ENCODE data around the gene NRP2. TPM values are rescaled to one million over a fixed set of nuclear protein-coding genes. Genes with fewer than 3 reads are reported as not detected.
A peak's percentile ranks its signal among the peaks of the same experiment; 100 is the strongest.

Gene NRP2
- total and polyA plus RNA-seq, 4 donors, result 3.8 to 17.7 (median 12.2) TPM

DNA sequence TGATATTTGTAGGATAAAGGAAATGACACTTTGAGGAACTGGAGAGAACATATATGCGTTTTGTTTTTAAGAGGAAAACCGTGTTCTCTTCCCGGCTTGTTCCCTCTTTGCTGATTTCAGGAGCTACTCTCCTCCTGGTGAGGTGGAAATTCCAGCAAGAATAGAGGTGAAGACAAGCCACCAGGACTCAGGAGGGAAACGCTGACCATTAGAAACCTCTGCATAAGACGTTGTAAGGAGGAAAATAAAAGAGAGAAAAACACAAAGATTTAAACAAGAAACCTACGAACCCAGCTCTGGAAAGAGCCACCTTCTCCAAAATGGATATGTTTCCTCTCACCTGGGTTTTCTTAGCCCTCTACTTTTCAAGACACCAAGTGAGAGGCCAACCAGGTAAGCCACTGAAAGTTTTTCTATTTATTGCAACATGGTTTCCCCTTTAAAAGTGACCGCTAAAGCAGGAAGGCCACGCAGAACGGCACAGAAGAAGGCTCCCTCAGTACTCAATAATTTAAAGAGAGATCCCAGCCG, 735 bp downstream of the NRP2 start:
- H3K4me1 ChIP-seq (ENCODE audit: control insufficient read depth in 4 of 4, insufficient read depth in 4 of 4, low read length in 3 of 4), result peaks cover 9 to 35% (median 26%) of the 10 kb centered on the region in 4 donors
- no peaks in the 10 kb centered on the region for H3K36me3 ChIP-seq (ENCODE audit: control insufficient read depth in 4 of 4, insufficient read depth in 3 of 4, low read depth in 1 of 4, low read length in 3 of 4)
- peak overlapping the region; percentile 75 to 79 for H3K27ac ChIP-seq (ENCODE audit: low read depth in 1 of 2, low read length in 2 of 2)
- H3K4me3 ChIP-seq (ENCODE audit: low read depth in 1 of 3, low read length in 3 of 3), result peak overlapping the region; percentile 26 to 65 (median 60)
- TF ChIP-seq FOXA1 (IDR thresholded peaks at IDR 0.05), result no peak
- no peak for TF ChIP-seq GABPA (IDR thresholded peaks at IDR 0.05 in 1 of 2, conservative IDR thresholded peaks at IDR 0.05 in 1 of 2)
- no peak for TF ChIP-seq YY1 (IDR thresholded peaks at IDR 0.05)
- TF ChIP-seq JUND (IDR thresholded peaks at IDR 0.05), result no peak
- TF ChIP-seq RXRA (IDR thresholded peaks at IDR 0.05), result no peak
- no peak for TF ChIP-seq EGR1 (IDR thresholded peaks at IDR 0.05; ENCODE audit: low read depth in 2 of 2)
- TF ChIP-seq, protein P1, sequence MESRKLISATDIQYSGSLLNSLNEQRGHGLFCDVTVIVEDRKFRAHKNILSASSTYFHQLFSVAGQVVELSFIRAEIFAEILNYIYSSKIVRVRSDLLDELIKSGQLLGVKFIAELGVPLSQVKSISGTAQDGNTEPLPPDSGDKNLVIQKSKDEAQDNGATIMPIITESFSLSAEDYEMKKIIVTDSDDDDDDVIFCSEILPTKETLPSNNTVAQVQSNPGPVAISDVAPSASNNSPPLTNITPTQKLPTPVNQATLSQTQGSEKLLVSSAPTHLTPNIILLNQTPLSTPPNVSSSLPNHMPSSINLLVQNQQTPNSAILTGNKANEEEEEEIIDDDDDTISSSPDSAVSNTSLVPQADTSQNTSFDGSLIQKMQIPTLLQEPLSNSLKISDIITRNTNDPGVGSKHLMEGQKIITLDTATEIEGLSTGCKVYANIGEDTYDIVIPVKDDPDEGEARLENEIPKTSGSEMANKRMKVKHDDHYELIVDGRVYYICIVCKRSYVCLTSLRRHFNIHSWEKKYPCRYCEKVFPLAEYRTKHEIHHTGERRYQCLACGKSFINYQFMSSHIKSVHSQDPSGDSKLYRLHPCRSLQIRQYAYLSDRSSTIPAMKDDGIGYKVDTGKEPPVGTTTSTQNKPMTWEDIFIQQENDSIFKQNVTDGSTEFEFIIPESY (IDR thresholded peaks at IDR 0.05), result no peak
- no peak for TF ChIP-seq TAF1 (conservative IDR thresholded peaks at IDR 0.05)
- no peak for TF ChIP-seq HNF4G (IDR thresholded peaks at IDR 0.05)
- TF ChIP-seq, protein P2, sequence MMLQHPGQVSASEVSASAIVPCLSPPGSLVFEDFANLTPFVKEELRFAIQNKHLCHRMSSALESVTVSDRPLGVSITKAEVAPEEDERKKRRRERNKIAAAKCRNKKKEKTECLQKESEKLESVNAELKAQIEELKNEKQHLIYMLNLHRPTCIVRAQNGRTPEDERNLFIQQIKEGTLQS (IDR thresholded peaks at IDR 0.05), result no peak
- TF ChIP-seq HNF4A (conservative IDR thresholded peaks at IDR 0.05), result no peak
- DNase-seq (ENCODE audit: low spot score), result no peak
- 12% methylated on average over 10 of the region's 10 CpGs for WGBS
- H3K27me3 ChIP-seq (ENCODE audit: control insufficient read depth in 4 of 4, insufficient read depth in 4 of 4, low read length in 3 of 4), result peaks cover 0 to 2% (median 0%) of the 10 kb centered on the region in 4 donors
- peak overlapping the region; percentile 2 to 68 for H3K9ac ChIP-seq (ENCODE audit: low read depth in 1 of 2, low read length in 2 of 2)
- H3K9me3 ChIP-seq (ENCODE audit: control insufficient read depth in 4 of 4, low read length in 3 of 4), result no peaks in the 10 kb centered on the region

DNA sequence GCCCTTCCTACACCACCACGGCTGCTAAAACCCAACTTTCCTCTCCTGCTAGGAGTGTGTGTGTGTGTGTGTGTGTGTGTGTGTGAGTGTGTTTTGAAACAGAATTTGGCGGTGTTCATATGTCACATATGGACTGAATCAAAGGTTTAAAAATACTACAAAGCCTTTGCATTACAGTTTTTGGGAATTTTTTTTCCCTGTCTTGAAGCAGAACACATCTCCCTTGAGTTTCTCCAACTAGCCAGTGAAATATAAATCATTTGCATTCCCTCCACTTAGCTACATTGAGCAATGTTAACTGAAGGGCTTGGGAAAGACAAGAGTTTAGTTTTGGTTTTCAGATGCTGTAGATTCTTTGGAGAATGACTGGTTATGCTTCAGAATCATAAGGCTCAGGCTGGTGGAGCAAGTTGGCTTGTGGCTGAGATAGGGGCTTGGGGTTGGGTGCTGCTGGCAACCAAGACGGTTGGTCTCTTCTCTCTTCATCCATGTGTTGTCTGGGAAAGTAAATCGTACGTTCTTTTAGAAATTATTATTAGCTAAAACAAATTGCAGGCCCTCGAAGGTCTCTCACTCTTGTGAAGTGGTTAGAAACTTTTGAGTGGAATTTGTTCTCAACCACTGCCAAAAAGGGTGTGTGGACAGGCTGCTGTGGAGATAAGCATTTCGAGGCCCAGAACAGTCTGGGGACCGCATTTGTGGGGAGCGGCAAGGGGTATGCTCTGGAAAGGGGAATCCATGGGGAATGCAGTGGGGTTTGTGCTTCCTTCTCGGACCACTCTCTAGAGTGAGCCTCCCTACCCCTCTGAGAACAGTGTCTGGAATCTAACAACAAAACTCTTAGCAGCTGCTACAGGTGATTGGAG, 1.4 kb downstream of the NRP2 start:
- DNase-seq (ENCODE audit: low spot score), result no peak
- Histone ChIP-seq H3K9me3 (ENCODE audit: control insufficient read depth in 4 of 4, low read length in 3 of 4) (no peaks in the 10 kb centered on the region), H3K36me3 (ENCODE audit: control insufficient read depth in 4 of 4, insufficient read depth in 3 of 4, low read depth in 1 of 4, low read length in 3 of 4) (no peaks in the 10 kb centered on the region), H3K27ac (ENCODE audit: low read depth in 1 of 2, low read length in 2 of 2) (peak overlapping the region in 1 of 2 donors; percentile 13), H3K9ac (ENCODE audit: low read depth in 1 of 2, low read length in 2 of 2) (peak overlapping the region in 1 of 2 donors; percentile 43), H3K27me3 (ENCODE audit: control insufficient read depth in 4 of 4, insufficient read depth in 4 of 4, low read length in 3 of 4) (peaks cover 0 to 2% (median 0%) of the 10 kb centered on the region in 4 donors), H3K4me3 (ENCODE audit: low read depth in 1 of 3, low read length in 3 of 3) (peak overlapping the region; percentile 37 to 65 (median 60)), H3K4me1 (ENCODE audit: control insufficient read depth in 4 of 4, insufficient read depth in 4 of 4, low read length in 3 of 4) (peaks cover 9 to 34% (median 25%) of the 10 kb centered on the region in 4 donors)
- WGBS, result 58% methylated on average over 10 of the region's 10 CpGs
- TF ChIP-seq RXRA (IDR thresholded peaks at IDR 0.05) (no peak), NR2F2 (IDR thresholded peaks at IDR 0.05) (no peak), JUND (IDR thresholded peaks at IDR 0.05) (no peak), RAD21 (IDR thresholded peaks at IDR 0.05) (no peak), TAF1 (conservative IDR thresholded peaks at IDR 0.05) (no peak), EGR1 (IDR thresholded peaks at IDR 0.05; ENCODE audit: low read depth in 2 of 2) (no peak), SP1 (IDR thresholded peaks at IDR 0.05) (no peak), HNF4A (conservative IDR thresholded peaks at IDR 0.05) (no peak), YY1 (IDR thresholded peaks at IDR 0.05) (no peak), FOXA2 (IDR thresholded peaks at IDR 0.05) (no peak), FOXA1 (IDR thresholded peaks at IDR 0.05) (no peak), HNF4G (IDR thresholded peaks at IDR 0.05) (no peak), GABPA (IDR thresholded peaks at IDR 0.05 in 1 of 2, conservative IDR thresholded peaks at IDR 0.05 in 1 of 2) (no peak)
- TF ChIP-seq, protein P3, sequence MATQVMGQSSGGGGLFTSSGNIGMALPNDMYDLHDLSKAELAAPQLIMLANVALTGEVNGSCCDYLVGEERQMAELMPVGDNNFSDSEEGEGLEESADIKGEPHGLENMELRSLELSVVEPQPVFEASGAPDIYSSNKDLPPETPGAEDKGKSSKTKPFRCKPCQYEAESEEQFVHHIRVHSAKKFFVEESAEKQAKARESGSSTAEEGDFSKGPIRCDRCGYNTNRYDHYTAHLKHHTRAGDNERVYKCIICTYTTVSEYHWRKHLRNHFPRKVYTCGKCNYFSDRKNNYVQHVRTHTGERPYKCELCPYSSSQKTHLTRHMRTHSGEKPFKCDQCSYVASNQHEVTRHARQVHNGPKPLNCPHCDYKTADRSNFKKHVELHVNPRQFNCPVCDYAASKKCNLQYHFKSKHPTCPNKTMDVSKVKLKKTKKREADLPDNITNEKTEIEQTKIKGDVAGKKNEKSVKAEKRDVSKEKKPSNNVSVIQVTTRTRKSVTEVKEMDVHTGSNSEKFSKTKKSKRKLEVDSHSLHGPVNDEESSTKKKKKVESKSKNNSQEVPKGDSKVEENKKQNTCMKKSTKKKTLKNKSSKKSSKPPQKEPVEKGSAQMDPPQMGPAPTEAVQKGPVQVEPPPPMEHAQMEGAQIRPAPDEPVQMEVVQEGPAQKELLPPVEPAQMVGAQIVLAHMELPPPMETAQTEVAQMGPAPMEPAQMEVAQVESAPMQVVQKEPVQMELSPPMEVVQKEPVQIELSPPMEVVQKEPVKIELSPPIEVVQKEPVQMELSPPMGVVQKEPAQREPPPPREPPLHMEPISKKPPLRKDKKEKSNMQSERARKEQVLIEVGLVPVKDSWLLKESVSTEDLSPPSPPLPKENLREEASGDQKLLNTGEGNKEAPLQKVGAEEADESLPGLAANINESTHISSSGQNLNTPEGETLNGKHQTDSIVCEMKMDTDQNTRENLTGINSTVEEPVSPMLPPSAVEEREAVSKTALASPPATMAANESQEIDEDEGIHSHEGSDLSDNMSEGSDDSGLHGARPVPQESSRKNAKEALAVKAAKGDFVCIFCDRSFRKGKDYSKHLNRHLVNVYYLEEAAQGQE (IDR thresholded peaks at IDR 0.05), result no peak
- TF ChIP-seq, protein P2 (IDR thresholded peaks at IDR 0.05), result no peak
- TF ChIP-seq, protein P1 (IDR thresholded peaks at IDR 0.05), result no peak
- TF ChIP-seq, protein P4, sequence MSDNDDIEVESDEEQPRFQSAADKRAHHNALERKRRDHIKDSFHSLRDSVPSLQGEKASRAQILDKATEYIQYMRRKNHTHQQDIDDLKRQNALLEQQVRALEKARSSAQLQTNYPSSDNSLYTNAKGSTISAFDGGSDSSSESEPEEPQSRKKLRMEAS (IDR thresholded peaks at IDR 0.05), result no peak
- TF ChIP-seq, protein P5, sequence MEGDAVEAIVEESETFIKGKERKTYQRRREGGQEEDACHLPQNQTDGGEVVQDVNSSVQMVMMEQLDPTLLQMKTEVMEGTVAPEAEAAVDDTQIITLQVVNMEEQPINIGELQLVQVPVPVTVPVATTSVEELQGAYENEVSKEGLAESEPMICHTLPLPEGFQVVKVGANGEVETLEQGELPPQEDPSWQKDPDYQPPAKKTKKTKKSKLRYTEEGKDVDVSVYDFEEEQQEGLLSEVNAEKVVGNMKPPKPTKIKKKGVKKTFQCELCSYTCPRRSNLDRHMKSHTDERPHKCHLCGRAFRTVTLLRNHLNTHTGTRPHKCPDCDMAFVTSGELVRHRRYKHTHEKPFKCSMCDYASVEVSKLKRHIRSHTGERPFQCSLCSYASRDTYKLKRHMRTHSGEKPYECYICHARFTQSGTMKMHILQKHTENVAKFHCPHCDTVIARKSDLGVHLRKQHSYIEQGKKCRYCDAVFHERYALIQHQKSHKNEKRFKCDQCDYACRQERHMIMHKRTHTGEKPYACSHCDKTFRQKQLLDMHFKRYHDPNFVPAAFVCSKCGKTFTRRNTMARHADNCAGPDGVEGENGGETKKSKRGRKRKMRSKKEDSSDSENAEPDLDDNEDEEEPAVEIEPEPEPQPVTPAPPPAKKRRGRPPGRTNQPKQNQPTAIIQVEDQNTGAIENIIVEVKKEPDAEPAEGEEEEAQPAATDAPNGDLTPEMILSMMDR (IDR thresholded peaks at IDR 0.05; ENCODE audit: low read depth, low read length, missing input control), result no peak
